ENCODE results near the gene RNF213.
A peak's percentile ranks its signal among the peaks of the same experiment; 100 is the strongest.
"Not testable (repeated sequence)": the region's sequence is repeated elsewhere in the genome, so short reads cannot be mapped to it uniquely, and the experiment has no call there.

RNF213 gene

DNA sequence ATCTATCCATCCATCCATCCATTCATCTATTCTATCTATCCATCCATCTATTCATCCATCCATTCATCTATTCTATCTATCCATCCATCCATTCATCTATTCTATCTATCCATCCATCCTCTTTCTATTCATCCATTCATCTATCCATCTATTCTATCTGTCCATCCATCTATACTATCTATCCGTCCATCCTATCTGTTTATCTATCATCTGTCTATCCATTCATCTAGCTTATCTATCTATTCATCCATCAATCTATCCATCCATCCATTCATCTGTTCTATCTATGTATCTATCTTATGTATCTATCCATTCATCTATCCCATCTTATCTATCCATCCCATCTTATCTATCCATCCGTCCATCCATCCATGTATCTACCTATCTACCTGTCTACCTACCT, 8.8 kb downstream of the RNF213 start:
- H3K4me3 Mint-ChIP-seq: no peak overlapping the region
- H3K27ac Mint-ChIP-seq: no peak overlapping the region
- no peaks in the 10 kb centered on the region for H3K27me3 Mint-ChIP-seq
- peaks cover 15% of the 10 kb centered on the region for H3K36me3 Mint-ChIP-seq
- H3K4me1 Mint-ChIP-seq: peaks cover 39% of the 10 kb centered on the region
- H3K9me3 Mint-ChIP-seq: no peaks in the 10 kb centered on the region

DNA sequence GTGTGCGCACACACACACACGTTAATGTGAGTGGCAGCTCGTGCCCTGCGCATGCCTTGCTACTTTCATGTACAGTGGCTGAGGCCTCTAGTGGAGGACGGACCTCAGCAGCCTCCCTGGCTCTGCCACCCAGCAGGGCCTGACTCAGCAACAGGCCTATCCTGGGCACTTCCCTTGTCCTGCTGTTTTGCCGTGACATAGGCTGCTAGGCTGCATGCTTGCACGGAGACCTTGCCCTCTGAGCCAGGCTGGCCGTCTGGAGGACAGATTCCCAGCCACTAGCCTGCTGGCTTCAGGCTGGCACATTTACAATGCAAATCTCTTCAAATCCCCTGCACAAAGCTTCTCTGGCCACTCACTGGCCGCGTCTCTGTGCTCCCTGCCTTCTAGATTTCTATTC, 9.5 kb downstream of the RNF213 start:
- H3K4me1 Mint-ChIP-seq: peaks cover 36% of the 10 kb centered on the region
- H3K27ac Mint-ChIP-seq: peak overlapping the region; percentile 38
- no peaks in the 10 kb centered on the region for H3K9me3 Mint-ChIP-seq
- H3K36me3 Mint-ChIP-seq: peaks cover 15% of the 10 kb centered on the region
- no peak overlapping the region for H3K4me3 Mint-ChIP-seq
- H3K27me3 Mint-ChIP-seq: no peaks in the 10 kb centered on the region

DNA sequence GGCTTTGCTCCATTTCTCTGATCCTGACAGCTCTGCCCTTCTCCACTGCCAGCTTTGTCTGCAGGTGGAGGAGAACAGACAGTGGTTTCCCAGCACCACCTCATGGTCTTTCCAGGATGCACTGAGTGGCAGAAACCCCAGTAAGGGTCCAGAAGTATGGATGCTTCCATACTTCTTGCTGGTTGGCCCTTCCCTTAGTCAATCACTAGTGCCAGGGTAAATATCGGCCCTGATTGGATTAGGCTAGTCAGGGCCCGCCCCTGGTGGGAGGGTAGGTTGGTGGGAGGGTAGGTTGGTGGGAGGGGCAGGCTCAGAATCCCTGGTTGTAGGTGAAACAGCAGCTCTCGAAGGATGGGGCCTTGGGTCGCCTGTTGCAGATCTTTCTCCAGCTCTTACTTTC, 10.2 kb downstream of the RNF213 start:
- H3K27me3 Mint-ChIP-seq: no peaks in the 10 kb centered on the region
- H3K4me3 Mint-ChIP-seq: no peak overlapping the region
- H3K27ac Mint-ChIP-seq: peak overlapping the region; percentile 81
- H3K9me3 Mint-ChIP-seq: no peaks in the 10 kb centered on the region
- H3K36me3 Mint-ChIP-seq: peaks cover 11% of the 10 kb centered on the region
- H3K4me1 Mint-ChIP-seq: peaks cover 32% of the 10 kb centered on the region

DNA sequence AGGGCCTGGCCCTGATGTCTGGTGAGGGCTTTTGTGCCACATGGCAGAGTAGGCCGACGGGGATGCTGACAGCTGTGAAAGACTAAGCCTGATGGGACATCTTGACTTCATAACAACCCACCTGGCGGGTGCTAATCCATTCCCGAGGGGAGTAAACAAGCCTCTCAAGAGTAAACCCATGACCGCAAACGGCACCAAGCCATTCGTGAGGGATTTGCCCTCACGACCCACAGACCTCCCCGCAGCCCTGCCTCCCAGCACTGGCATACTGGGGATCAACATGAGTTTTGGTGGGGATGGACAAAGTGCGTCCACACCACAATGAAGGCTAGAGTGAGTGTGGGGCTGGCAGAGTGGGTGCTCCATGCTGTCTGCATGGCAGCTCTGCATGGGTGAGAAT, 11.7 kb downstream of the RNF213 start:
- Mint-ChIP-seq H3K4me3 (no peak overlapping the region), H3K27me3 (no peaks in the 10 kb centered on the region), H3K4me1 (peaks cover 31% of the 10 kb centered on the region), H3K9me3 (no peaks in the 10 kb centered on the region), H3K27ac (no peak overlapping the region), H3K36me3 (peaks cover 12% of the 10 kb centered on the region)

DNA sequence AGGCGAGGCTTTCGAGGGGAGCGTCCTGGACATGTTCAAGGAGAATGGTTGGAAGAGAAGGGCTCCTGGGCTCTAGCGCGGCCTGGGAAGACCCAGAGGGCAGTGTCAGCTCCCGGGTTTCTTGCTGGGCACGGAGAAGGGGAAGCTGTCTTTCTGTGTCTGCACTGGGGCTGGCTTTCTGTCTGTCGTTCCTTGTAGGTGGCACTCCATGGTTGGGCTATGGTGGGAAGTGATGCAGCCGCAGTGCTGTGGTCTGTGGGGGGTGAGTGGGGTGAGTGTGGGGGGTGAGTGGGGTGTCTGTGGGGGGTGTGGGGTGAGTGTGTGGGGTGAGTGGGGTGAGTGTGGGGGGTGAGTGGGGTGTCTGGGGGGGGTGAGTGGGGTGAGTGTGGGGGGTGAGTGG, 13.7 kb downstream of the RNF213 start:
- Mint-ChIP-seq H3K27ac (peak overlapping the region; percentile 89), H3K4me1 (peaks cover 27% of the 10 kb centered on the region), H3K4me3 (peak overlapping the region; percentile 28), H3K36me3 (peaks cover 12% of the 10 kb centered on the region), H3K27me3 (no peaks in the 10 kb centered on the region), H3K9me3 (no peaks in the 10 kb centered on the region)

DNA sequence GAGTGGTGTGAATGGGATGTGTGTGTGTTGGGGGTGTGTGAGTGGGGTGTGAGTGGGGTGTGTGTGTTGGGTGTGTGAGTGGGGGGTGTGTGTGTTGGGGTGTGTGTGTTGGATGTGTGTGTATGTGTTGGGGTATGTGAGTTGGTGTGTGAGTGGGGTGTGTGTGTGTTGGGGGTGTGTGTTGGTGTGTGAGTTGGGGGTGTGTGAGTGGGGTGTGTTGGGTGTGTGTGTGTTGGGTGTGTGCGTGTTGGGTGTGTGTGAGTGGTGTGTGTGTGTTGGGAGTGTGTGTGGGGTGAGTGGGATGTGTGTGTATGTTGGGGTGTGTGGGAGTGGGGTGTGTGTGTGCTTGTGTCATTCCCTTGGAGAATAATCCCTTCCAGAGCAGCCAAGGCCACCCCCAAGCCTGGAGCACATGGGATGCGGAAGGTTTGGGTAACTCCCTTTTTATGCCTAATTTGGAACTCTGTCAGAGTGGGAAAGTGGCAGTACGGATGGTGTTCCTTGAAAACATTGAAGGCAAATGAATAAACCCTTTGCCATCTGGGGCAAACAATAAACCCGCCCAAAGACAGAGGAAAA, 14.3 kb downstream of the RNF213 start:
- Mint-ChIP-seq H3K4me1 (peaks cover 33% of the 10 kb centered on the region), H3K27me3 (no peaks in the 10 kb centered on the region), H3K27ac (peak overlapping the region; percentile 65), H3K9me3 (no peaks in the 10 kb centered on the region), H3K36me3 (peaks cover 15% of the 10 kb centered on the region), H3K4me3 (no peak overlapping the region)

DNA sequence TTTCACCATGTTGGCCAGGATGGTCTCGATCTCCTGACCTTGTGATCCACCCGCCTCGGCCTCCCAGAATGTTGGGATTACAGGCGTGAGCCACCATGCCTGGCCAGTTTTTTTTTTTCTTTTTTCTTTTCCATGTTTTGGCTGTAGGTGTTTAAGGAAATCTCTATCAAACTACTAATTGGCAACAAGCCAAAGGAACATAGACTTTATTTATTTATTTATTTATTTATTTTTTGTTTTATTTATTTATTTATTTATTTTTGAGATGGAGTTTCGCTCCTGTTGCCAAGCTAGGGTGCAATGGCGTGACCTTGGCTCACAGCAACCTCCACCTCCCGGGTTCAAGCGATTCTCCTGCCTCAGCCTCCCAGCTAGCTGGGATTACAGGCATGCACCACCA, 15.2 kb downstream of the RNF213 start:
- not testable (repeated sequence) for H3K4me3 Mint-ChIP-seq
- peak overlapping the region; percentile 17 for H3K27ac Mint-ChIP-seq
- peaks cover 35% of the 10 kb centered on the region for H3K4me1 Mint-ChIP-seq

DNA sequence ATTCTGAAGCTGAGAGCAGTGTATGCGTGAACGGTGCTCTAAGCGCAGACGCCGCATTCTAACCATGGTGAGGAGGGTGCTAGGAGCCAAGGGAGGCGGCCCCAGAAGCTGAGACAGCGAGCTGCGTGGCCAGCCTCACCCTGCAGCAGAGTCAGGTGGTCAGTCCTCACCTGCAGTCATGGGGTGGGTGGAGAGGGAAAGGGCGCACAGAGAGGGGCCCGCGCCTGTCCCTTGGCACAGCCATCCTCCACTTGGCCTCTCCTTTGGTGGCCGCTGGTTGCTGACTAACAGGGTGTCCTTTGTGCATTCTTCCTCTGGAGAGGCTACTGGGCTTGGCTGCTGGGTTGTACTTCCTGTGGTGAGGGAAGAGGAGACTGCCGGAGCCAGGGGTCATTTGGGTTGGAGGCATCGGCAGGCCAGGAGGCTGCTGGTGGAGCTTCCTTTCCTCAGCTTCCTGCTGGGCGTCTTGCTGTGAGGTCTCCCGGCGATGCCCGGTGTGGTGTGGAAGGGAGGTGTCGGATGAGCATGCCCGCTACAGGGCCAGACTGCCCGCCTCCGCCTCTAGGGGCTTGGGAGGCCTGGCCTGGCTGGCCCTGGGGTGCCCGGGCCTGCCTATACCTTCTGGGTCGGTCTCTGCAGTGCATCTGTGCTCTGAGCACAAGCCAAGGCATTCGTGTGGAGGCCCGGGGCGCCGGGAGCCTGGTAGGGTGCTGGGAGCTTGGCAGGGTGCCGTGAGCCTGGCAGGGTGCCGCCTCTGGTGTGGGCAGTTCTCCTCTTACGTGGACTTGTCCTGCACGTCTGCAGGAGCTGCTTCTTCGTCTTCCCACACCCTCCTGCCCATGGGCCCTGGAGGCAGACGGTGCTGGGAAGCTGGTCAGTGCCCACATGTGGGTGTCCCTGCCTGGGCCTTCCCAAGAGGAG, 17.4 kb downstream of the RNF213 start:
- Mint-ChIP-seq H3K36me3 (peaks cover 12% of the 10 kb centered on the region), H3K4me3 (no peak overlapping the region), H3K4me1 (peaks cover 29% of the 10 kb centered on the region), H3K9me3 (no peaks in the 10 kb centered on the region), H3K27me3 (no peaks in the 10 kb centered on the region), H3K27ac (peak overlapping the region; percentile 59)

More for the DNA sequence above, 15.2 kb downstream of the RNF213 start:
- H3K36me3 Mint-ChIP-seq: peaks cover 16% of the 10 kb centered on the region
- H3K9me3 Mint-ChIP-seq, H3K27me3 Mint-ChIP-seq: not testable (repeated sequence)

DNA sequence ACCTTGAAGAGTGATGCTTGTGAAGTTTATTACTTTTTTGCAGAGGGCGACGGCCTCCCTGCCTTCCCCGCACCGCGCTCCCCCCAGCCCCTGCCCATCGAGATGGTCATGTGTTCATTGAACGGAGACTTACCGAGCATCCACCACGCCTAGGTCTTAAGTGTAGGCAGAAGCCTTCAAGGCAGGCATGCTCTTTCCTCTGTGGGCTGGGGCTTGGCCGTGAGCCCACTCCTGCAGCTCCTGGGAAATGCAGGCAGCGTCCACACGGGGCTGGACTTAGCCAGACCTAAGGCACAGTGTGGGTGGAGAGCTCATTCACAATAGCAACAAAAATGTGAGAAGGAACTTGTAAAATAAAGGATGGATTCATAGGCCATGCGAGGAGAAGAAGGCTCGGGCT, 19.2 kb downstream of the RNF213 start:
- Mint-ChIP-seq H3K36me3 (peaks cover 9% of the 10 kb centered on the region), H3K27ac (peak overlapping the region; percentile 72), H3K4me1 (peaks cover 24% of the 10 kb centered on the region), H3K27me3 (no peaks in the 10 kb centered on the region), H3K9me3 (no peaks in the 10 kb centered on the region), H3K4me3 (peak overlapping the region; percentile 26)

DNA sequence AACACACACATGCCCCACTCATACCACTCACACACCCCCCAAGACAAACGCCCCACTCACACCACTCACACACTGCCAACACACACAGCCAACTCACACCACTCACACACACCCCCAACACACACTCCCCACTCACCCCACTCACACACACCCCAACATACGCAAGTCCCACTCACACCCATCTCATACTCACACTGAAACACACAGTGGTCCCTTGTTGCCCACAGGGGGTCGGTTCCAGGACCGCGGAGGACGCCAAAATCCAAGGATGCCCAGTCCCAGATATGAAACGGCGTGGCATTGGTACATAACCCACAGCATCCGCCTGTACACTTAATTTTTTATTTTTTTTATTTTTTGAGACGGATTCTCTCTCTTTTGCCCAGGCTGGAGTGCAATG, 20.9 kb downstream of the RNF213 start:
- Mint-ChIP-seq H3K4me3 (no peak overlapping the region), H3K27me3 (no peaks in the 10 kb centered on the region), H3K36me3 (peaks cover 6% of the 10 kb centered on the region), H3K4me1 (peaks cover 16% of the 10 kb centered on the region), H3K27ac (no peak overlapping the region), H3K9me3 (no peaks in the 10 kb centered on the region)

DNA sequence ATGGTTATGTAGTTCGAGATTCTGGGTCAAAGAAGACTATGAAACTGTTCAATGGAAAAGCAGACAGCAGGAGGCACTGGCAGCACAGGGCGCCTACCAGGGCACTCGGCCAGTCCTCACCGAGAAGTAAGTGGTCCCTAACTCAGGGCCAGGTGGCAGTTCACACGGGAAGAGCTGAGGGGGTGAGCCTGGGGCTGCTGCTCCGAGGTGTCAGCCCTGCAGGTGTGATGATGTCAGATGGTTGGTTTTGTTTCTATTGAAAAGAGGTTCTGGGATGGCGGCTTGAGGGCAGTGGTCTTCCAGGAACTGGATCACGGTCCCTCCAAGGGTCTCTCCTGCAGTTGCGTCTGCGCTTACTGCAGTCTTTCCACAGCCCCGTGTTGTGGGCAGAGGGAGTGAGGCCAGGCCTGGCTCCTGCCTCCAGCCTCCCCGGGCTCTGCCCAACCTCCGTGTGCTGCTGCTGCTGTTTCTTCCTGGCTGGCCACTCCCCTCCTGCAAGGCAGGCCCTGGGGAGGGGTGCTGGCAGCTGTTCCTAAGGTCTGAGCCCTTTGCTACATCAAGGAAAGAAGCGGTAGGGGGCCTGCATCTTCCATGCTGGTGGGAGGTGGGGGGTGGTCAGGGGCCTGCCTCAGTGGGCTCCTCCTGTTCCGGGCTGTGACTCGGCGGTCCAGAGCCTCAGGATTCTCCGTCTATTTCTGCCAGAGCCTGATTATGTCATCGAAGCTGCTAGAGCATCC, 22.6 kb downstream of the RNF213 start:
- Mint-ChIP-seq H3K4me1 (peaks cover 19% of the 10 kb centered on the region), H3K9me3 (no peaks in the 10 kb centered on the region), H3K4me3 (no peak overlapping the region), H3K27ac (no peak overlapping the region), H3K36me3 (peaks cover 6% of the 10 kb centered on the region), H3K27me3 (no peaks in the 10 kb centered on the region)

DNA sequence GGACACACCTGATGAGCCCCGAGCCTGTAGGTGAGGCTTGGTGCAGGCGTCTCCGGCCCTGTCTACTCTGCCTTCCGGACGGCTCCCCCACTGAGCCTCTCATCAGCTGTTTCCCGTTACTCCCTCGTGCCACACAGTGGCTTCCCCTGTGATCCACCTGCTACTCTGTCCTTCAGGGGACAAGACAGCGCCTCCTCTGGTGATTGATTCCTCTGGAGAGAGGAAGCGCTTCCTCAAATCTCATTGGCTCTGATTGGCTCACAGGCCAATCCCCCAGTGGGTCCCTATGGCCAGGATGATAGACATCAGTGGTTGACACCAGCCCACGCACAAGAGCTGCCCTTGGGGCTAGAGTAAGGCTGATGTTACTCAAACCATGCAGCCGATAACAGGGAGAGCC, 24.0 kb downstream of the RNF213 start:
- peak overlapping the region; percentile 30 for H3K27ac Mint-ChIP-seq
- no peak overlapping the region for H3K4me3 Mint-ChIP-seq
- H3K27me3 Mint-ChIP-seq: no peaks in the 10 kb centered on the region
- H3K4me1 Mint-ChIP-seq: peaks cover 13% of the 10 kb centered on the region
- H3K36me3 Mint-ChIP-seq: peaks cover 8% of the 10 kb centered on the region
- H3K9me3 Mint-ChIP-seq: no peaks in the 10 kb centered on the region

DNA sequence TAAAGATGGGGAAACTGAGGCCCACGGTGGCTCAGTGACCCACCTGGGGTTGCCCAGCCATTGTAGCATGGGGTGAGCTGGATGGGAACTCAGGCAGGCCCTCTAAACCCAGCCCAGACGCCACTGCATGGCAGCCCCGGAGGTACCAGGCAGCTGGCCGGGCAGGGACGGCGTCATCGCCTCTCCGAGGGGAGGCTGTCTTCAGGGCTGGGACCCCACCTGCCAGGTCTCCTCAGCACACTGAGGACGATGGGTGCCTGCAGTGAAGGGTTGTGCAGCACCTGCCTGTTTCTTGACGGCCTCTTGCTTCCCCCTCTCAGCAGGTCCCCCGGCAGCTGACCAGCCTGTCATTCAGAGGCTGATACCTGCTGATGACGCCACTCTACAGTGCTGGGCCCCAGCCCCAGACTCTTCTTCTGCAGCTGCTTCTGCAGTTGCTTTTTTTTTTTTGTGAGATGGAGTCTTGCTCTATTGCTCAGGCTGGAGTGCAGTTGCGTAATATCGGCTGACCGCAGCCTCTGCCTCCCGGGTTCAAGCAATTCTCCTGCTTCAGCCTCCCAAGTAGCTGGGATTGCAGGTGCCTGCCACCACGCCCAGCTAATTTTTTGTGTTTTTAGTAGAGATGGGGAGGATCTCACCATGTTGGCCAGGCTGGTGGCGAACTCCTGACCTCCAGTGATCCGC, 24.7 kb downstream of the RNF213 start:
- Mint-ChIP-seq H3K9me3 (no peaks in the 10 kb centered on the region), H3K4me3 (no peak overlapping the region), H3K36me3 (peaks cover 4% of the 10 kb centered on the region), H3K27ac (peak overlapping the region; percentile 46), H3K27me3 (no peaks in the 10 kb centered on the region), H3K4me1 (peaks cover 8% of the 10 kb centered on the region)

DNA sequence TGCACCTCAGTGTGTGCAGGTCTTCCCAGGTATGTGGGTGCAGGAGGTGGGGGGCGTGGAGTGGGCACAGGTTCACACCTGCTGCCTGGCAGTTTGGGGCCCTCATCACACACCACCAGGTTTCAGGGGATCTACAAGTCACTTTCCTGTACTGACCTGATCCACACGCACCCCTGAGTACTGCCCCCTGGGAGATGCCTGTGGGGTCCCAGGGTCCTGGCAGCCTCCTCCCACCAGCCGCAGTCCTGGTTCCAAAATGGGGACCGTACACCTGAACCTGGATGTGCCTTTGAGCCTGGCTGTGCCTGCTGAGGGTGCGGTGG, 25.9 kb downstream of the RNF213 start:
- no peaks in the 10 kb centered on the region for H3K9me3 Mint-ChIP-seq
- H3K4me3 Mint-ChIP-seq: no peak overlapping the region
- H3K4me1 Mint-ChIP-seq: peaks cover 8% of the 10 kb centered on the region
- H3K36me3 Mint-ChIP-seq: peaks cover 8% of the 10 kb centered on the region
- no peak overlapping the region for H3K27ac Mint-ChIP-seq
- H3K27me3 Mint-ChIP-seq: no peaks in the 10 kb centered on the region

DNA sequence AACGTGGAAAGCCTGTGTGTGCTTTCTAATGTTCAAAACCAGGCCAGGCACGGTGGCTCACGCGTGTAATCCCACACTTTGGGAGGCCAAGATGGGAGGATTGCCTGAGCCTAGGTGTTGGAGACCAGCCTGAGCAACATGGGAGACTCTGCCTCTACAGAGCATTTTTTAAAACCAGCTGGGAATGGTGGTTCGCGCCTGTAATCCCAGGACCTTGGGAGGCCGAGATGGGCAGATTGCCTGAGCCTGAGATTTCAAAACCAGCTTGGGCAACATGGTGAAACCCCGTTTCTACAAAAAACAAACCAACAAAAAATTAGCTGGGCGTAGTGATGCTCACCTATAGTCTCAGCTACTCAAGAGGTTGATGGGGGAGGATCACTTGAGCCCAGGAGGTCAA, 26.4 kb downstream of the RNF213 start:
- H3K36me3 Mint-ChIP-seq: peaks cover 8% of the 10 kb centered on the region
- no peak overlapping the region for H3K4me3 Mint-ChIP-seq
- H3K27ac Mint-ChIP-seq: peak overlapping the region; percentile 72
- no peaks in the 10 kb centered on the region for H3K27me3 Mint-ChIP-seq
- H3K4me1 Mint-ChIP-seq: peaks cover 8% of the 10 kb centered on the region
- H3K9me3 Mint-ChIP-seq: no peaks in the 10 kb centered on the region
